ENCODE data around the gene SEC23B.
A peak's percentile ranks its signal among the peaks of the same experiment; 100 is the strongest.
"Not testable (repeated sequence)": the region's sequence is repeated elsewhere in the genome, so short reads cannot be mapped to it uniquely, and the experiment has no call there.

SEC23B gene

DNA sequence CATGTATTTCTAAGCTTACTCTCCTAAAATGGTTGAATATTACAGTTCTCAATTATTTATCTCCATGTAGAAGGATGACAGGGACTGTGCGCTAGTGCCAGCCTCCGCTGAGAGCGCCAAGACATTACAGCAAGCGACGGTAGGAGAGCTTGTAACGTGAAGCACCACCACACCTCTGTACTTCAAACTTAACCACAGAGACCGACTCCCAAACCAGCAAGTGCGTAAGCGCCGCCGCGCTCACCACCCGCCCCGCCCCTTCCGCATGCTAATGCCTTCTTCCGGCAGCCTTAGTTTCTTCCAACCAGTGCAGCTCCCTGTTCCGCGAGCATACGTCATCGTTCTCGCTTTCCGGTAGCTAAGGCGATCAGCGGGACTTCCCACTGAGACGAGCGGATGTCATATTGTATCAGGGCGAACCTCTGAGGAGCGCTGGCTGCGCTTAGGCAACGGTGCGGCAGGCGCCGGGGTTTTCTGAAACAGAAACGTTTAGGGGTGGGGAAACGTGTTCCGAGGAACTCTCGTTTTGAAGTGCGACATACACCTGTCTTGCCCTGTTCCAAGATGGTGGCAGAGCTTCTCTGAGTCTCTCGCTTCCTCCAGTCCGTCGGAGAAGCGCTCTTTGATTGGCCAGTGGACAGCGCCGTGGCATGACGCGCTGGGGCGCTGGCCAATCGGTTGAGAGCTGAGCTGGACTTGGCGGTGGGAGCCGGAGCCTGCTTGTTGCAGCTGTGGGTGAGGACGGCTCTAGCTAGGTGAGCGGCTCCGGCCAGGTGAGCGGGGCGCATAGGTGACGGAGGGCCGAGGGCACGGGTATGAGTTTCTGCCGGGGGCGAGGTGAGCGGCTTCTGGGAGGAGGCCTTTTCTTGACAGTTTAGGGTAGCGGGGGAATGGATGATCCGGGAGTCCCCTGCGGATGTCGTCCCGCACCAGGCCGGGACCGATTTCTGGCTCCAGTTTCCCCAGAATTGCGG lies at the start of gene SEC23B:
TSS of gene SEC23B (plus strand) at position 723 of the 974 bp plus-strand sequence. CDS start 2,896 bp downstream, outside the sequence.
- peak; percentile 96 for DNase-seq

DNA sequence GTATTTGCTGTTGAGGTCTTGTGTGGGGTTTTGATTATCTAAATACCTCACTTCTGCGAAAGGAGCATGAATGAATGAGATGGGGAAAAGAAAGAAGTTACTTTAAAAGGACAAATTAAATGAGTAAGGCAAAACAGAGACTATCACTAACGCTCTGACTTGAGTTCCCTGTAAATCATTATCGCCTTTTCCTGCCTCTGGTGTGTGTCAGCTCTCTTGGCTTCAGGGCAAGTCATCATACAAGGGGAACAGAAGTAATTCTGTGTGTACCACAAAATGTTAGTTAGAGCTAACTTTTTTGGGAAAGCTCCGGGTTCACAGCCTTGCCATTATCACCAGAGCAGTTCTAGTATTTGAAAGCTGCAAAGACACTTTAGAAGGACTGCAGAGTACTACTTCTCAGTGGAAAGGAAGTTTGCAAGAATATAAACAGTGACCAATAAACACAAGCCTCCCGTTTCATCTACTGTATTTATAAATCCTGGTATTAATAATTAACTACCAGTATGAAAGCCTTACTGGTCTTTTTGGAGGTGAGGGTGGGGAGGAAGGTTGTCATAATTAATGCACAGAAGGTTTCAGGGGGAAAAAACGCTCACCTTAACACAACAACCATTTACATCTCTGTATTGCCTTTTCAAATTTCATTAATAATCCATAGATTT lies 42.1 kb upstream of the SEC23B start:
- DNase-seq = peak; percentile 27

DNA sequence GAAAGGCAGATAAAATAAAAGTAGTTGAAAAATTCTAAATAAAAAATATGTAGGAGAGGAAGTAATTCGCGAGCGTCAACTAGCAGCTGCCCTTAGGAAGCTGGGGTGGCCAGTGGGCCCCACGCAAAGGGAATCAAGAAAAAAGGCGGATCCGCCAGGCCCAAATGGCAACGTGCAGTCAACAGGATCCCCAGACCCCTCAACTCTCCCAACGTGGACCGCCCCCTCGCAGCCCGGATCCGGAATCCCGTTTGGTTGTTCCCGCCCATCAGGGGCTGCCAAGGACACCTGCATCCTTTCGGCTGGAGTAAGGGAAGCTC lies 41.2 kb upstream of the SEC23B start:
- DNase-seq = no peak

DNA sequence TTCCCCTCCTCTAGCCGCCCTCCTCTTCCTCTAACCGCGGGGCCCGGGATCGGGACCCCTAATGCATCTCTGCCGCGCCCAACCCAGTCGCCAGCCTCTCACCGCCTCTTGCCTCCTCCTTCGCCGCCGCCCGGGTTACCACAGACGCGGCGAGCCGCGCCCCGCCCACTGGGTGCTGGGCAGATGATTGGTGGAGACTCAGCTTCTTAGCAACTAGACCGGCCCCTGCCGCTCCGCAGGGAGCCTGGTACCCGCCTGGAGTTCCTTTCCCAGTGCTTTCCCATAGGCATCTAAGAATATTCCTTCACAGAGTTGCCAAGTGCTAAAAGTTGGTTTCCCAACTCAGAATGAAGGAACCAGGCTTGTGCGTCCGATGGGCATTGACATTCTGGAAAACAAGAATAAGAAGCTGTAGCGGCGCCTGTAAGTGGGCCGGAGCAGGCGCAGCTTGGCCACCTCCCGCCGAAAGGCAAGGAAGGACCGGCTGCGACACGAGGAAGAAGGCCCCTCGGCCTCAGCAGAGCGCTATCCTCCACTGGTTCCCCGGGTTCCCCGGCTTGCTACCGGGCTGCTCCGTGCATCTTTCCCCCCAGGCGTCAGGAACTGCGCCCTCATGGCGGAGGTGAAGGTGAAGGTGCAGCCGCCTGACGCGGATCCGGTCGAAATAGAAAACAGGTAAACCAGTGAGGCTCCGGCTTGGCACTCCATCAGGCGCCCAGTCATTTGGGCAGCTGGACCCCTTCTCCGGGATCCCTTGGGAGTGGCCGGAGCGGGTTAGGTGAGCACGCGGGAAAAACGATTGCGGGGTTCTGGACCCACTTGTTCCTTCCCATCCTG lies 40.6 kb upstream of the SEC23B start, which contains the start of the genes DZANK1 and POLR3F:
TSS of gene DZANK1 (minus strand) at position 137 of the 837 bp plus-strand sequence. CDS start 1,672 bp downstream, outside the sequence.
TSS of gene POLR3F (plus strand) at position 497 of the 837 bp plus-strand sequence. CDS start at position 614, 117 bp downstream.
- DNase-seq = peak; percentile 94

DNA sequence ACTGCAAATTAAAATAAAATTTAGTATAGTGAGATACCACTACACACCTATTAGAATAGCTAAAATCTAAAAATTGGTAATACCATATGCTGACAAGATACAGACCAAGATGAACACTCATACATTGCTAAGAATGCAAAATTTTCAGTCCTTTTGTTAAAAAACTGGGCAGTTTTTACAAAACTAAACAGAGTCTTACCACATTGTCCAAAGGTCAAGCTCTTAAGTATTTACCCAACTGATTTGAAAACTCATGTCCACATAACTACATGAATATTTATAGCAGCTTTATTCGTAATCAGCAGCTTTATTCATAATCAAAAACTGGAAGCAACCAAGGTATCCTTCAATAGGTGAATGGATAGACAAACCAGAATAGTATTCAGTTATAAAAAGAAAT lies 30.5 kb upstream of the SEC23B start:
- no peak for DNase-seq

DNA sequence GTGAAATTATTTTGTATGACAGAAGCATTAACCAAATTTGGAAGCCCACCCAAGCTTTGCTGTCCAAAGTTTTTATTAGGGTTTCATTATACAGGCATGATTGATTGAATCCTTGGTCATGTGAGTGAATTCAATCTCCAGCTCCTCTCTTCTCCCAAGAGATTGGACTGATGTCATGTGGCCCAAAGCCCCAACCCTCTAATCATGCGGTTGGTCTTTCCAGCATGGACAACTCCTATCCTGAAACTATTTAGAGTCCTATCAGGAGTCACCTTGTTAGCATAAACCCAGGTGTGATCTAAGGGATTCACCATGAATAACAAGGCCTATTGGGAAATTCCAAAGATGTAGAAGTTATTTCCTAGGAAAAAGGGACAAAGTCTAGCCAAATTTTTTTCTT lies 29.9 kb upstream of the SEC23B start:
- no peak for DNase-seq

DNA sequence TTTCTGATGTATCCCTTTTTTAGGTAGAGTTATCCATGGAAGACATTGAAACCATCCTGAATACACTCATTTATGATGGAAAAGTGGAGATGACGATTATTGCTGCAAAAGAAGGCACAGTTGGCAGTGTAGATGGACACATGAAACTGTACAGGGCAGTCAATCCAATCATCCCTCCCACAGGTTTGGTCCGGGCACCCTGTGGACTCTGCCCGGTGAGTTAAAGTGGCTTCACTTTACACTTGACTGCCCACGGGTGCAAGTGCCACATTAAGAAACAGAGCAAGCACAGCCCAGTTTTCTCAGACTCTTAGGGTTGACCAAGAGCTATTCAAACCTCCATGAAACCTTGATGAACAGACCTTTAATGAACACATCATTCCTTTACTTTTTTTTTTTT lies 26.1 kb upstream of the SEC23B start:
- no peak for DNase-seq

DNA sequence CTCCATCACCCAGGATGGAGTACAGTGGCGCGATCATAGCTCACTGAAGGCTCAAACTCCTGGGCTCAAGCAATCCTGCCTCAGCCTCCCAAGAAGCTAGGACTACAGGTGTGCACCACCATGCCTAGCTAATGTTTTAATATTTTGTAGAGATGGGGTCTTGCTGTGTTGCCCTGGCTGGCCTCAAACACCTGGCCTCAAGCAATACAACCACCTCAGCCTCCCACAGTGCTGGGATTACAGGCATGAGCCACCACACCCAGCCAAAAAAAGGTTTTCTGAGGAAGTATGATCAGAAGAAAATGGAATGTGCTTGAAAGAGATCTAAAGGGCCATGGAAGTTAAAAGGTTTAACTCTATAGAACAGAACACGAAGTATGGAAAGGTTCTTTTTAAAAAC lies 19.4 kb upstream of the SEC23B start:
- DNase-seq = no peak

DNA sequence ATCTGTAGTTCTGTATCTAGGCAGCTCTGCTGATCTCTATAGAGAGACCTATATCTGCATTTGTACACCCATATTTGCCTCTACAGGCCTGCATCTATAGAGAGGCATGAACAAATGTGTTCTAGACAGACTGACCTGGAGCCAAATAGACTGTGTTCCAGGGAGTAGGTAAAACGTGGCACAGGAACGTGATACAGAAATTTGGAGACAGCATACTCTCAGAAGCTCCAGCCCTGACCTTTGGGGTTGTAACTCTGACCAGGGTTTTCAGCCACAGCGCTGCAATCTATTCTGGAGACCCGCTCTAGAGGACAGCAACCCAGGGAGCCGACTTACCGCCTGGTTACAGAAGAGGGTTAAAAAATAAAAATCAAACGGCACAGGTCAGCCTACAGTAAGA lies 11.7 kb upstream of the SEC23B start:
- no peak for DNase-seq

DNA sequence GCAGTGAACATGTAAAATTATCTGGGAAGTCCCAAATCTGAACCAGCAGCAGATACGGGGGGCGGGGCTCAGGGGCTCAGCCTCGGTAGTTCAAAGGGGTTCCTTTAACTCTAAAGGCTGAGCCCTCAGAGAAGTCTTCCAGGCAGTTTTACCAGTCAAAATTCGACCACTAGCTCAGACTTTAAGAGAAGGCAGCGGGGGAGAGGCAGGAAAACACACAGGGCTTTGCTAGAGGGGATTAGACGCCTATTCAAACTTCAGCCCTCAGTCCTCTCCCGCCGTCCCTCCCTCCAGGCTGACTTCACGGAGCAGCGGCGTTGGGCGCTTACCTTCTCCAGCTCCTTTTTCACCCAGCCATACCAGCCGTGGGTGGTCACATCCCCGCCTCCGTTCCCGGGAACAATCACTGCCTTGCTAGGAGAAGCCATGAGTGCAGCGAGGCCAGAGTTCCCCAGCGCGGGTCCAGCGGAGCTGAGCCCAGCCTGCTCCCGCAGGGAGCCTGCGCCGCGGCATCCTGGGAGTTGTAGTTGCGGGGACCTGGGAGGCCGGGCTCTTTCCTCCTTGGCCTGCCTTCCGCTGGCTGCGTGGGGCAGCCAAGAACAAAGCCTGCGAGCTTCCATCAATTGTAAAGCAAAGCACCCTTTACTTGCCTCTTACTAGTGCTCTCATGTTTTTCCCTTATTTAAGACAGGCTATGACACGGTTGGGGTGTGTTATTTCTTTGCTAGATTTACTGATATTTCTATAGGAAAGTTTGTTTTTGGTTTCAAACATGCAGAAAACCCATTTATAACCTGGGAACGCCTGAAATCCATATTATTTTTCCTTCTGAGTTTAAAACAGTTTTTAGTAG lies 10.8 kb upstream of the SEC23B start, which contains the start of gene RBBP9:
TSS of gene RBBP9 (minus strand) at position 486 of the 853 bp plus-strand sequence. CDS start at position 428, 58 bp downstream.
- DNase-seq = peak; percentile 82

DNA sequence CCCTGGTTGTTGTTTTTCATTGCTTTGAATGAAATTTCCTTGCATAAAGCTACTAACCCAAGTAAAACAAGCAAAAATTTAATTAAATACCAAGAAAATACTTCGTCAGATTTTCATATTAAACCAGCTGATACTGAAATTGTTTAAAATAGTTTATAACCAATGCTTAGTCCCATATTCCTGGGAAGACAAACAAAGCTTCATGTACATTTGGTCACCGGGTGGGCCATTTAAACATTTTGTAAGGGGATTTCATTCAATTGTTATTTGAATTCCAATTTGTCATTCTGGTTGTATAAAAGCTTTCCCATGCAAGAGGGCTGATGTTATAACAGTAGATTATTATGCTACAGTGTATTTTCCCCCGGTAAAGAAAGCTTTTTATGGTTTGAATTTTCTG lies 10.1 kb upstream of the SEC23B start:
- no peak for DNase-seq

DNA sequence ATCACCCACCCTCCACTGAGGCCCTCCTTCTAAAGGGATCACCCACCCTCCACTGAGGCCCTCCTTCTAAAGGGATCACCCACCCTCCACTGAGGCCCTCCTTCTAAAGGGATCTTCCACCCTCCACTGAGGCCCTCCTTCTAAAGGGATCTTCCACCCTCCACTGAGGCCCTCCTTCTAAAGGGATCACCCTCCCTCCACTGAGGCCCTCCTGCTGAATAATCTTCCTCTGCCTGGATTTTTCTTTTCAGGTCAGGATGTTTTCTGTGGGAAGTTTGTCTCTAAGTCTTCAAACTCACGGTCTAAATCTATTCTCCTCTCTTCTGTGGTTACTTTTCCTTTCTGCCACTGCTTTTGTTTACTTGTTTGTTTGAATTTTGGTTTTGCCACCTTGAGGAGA lies 6.1 kb upstream of the SEC23B start:
- DNase-seq = not testable (repeated sequence)

DNA sequence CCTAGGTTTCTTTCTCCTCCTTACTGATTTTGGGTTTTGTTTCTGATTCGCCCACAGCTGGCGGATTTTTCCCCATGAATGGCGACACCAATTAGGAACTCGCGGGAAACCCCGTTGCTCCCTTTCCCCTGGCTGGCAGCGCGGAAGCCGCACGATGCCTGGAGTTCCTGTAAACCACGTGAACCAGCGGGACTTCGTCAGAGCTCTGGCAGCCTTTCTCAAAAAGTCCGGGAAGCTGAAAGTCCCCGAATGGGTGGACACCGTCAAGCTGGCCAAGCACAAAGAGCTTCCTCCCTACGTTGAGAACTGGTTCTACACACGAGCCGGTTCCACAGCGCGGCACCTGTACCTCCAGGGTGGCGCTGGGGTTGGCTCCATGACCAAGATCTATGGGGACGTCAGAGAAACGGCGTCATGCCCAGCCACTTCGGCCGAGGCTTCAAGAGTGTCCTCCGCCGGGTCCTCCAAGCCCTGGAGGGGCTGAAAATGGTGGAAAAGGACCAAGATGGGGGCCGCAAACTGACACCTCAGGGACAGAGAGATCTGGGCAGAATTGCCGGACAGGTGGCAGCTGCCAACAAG lies 3.2 kb upstream of the SEC23B start:
- DNase-seq = no peak

DNA sequence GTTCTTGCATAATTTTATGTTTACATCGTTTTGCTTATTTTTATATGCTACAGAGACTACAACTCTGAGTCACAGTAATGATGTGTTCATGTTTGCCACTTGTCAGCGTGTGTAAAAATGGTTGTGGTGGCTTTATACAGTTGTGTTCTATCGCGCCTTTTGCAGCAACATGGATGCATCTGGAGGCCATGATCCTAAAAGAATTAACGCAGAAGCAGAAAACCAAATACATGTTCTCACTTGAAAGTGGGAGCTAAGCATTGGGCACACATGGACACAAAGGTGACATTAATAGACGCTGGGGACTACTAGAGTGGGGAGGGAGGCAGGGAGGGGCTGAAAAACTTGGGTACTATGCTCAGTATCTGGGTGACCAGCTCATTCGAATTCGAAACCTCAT lies 996 bp upstream of the SEC23B start:
- DNase-seq = no peak

DNA sequence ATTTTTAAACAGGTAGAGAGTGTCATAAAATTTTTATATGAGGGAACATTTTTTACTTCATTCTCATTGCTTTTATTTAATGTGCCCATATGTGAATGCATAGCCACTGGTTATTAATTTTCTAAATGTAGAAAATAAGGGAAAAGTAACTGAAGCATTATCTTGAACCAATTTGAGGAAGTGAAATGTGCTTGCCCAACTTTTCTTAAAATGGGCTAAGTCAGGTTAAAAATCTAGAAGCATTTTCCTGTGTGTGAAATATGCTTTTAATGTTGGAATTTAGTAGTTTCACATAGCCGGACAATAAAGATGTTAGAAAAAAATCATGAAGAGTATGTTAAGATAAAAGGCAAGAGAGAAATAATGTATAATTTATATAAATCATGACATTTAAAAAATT lies 3.8 kb downstream of the SEC23B start:
- DNase-seq = no peak

DNA sequence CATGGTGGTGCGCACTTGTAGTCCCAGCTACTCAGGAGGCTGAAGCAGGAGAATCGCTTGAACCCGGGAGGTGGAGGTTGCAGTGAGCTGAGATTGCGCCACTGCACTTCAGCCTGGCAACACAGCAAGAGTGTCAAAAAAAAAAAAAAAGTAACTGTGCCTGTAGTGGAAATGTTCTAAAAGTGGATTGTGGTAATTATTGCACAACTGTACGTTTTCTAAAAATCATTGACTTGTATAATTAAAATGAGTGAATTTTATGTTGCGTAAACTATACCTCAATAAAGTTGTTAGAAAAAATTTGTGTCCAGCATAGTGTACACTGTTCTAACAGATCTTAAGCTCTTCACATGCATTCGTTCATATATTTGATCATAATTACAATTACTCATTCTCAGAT lies 5.5 kb downstream of the SEC23B start:
- no peak for DNase-seq

DNA sequence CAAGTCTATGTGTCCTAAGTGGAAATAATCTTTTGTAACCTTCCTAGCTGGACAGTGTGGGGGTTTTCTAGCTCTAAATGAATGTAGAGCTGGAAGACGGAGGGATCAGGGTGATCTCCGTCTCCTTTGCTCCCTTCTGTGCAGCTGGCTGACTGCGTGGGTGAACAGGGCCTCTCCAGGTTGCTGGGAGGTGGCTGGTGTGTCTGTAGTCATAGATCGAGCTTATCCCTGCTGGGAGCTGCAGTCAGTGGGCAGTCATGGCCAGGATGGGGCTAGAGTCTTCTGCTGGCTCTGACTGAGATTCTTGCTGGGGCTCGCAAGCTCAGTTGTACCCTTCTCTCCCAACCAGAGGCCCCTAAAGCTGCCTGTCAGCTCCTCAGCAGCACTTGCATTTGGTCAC lies 6.4 kb downstream of the SEC23B start:
- DNase-seq = no peak

DNA sequence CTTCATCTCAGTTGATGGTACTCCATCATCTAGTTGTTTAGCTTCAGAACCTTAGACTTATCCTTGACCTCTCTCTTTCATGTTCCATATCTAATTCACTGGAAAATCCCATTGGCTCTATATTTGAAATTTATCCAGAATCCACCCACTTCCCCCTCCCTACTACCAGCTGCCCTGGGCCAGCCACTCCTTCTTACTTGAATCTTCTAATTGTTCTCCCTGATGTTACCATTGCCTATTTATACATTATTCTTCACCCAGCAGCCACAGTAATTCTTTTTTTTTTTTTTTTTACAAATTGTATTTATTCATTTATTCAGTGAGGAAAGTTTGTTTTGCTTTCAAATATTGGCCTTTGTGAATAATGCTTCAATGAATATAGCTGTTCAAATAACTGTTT lies 8.2 kb downstream of the SEC23B start:
- DNase-seq = no peak

DNA sequence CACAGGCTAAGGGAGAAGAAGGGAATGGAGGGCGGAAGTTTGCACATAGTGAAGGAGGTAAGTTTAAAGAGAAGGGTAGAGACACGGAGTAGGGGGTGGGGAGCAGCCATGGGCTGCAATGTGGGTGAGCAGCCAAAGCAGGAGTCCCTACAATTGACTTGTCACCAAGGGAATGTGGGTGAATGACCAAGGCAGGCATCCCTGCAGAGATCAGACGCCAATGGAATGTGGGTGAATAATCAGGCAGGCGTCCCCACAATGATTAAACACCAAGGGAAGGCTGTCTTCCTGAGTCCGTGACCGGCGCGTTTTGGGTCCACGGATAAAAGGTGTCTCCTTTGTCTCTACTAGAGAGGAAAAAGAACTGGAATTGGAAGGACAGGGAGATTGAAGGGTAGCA lies 14.3 kb downstream of the SEC23B start:
- not testable (repeated sequence) for DNase-seq

DNA sequence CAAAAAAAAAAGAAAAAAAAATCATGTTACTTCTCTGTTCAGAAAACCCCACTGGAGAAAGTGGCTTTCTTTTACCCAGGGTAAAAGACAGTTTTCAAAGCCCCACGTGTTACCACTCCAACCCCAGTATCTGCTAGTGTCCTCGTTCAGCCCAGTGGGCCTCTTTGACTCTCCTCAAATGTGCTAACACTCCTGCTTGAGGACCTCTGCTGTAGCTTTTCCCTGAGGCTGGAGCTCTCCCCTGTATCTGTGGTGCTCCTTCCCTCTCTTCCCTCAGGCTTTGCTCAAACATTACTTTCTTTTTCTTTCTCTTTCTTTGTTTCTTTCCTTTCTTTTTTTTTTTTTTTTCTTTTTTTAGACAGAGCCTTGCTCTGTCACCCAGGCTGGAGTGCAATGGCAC lies 15.3 kb downstream of the SEC23B start:
- no peak for DNase-seq

DNA sequence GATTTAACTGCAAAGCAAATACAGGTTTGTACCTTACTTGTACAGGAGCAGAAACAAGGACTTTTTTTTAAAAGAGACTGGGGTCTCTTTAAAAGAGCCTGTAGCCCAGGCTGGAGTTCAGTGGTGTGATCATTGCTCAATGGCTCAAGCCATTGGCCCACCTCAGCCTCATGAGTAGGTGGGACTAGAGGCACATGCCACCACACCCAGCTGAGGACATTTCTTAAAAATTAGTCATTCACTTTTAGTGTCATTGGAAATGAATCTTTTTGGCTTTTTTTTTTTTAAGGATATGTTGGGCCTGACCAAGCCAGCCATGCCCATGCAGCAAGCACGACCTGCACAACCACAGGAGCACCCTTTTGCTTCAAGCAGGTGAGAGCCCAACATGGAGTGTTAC lies 16.9 kb downstream of the SEC23B start:
- DNase-seq = no peak

DNA sequence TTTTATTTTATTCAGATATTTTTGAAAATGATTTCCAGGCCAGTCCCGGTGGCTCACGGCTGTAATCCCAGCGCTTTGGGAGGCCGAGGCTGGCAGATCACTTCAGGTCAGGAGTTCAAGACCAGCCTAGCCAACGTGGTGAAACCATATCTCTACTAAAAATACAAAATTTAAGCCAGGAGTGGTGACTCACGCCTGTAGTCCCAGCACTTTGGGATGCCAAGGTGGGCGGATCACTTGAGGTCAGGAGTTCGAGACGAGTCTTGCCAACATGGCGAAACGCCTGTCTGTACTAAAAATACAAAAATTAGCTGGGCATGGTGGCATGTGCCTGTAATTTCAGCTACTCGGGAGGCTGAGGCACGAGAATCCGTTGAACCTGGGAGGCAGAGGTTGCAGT lies 19.0 kb downstream of the SEC23B start:
- not testable (repeated sequence) for DNase-seq
